Natural killer cell treated with Interleukin-12 subunit alpha and Interleukin-12 subunit beta and Interleukin-15 and Interleukin-18, amount 100 ng/mL, for 72 hours (primary cell): ENCODE measurements around the gene PTPRD. TPM values are rescaled to one million over a fixed set of nuclear protein-coding genes. Genes with fewer than 3 reads are reported as not detected.

Experiments used
- ATAC-seq, 2 donors: fragments of 150-1000 bp; cut with Tn5 transposase in 1 of 2; sonication (Bioruptor Pico), chemical (Tn5 transposase) in 1 of 2; 2 replicates each; pipeline ENCODE4 v1.10.0; 2021
- DNase-seq: peaks from one replicate; pipeline ENCODE4 v3.0.0; 2022; ENCODE audit warnings: low spot score
- H3K27ac Mint-ChIP-seq, 2 donors: 1 replicate in 1 of 2; 2 replicates in 1 of 2; pipeline ENCODE4 v1.8.0; 2022; ENCODE audit warnings: mixed read lengths in 2 of 2, mild to moderate bottlenecking in 1 of 2, moderate library complexity in 1 of 2
- H3K27me3 Mint-ChIP-seq, 2 donors: 1 replicate in 1 of 2; 2 replicates in 1 of 2; pipeline ENCODE4 v1.8.0; 2022; ENCODE audit warnings: mixed read lengths in 2 of 2
- H3K36me3 Mint-ChIP-seq: one replicate; pipeline ENCODE4 v1.8.0; 2022; ENCODE audit warnings: mixed read lengths
- H3K4me1 Mint-ChIP-seq, 2 donors: 1 replicate in 1 of 2; 2 replicates in 1 of 2; pipeline ENCODE4 v1.8.0; 2022; ENCODE audit warnings: low read depth in 2 of 2, mixed read lengths in 2 of 2, mild to moderate bottlenecking in 1 of 2
- H3K4me3 Mint-ChIP-seq: one replicate; pipeline ENCODE4 v1.8.0; 2022; ENCODE audit warnings: mixed read lengths
- H3K9me3 Mint-ChIP-seq: 2 replicates; pipeline ENCODE4 v1.8.0; 2022; ENCODE audit warnings: mixed read lengths
- total RNA-seq, 2 donors: library from RNA; stranded (reverse); gene quantifications; one replicate each; pipeline ENCODE4 v1.2.3, GENCODE V29; 2022

Gene PTPRD
- total RNA-seq, 2 donors from 2014 or later, result 0.53 to 3.7 TPM

DNA sequence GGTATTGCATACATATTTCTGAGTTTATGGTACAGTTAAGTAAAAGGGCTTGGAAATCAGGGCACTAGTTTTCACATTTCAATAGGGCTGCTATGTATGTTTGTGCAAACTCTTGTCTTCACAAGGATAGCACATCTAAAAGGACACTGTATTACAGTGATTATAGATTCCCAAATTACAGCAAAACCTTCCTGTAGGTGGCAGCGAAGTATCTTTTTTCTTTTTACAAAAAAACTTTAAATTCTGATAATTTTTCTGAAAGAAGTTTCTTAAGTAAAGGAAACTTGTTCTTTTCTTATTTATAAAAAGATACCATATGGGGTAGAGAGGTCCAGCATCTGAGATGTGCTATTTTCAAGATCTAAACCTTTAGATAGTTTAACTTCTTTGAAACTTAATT is 337.8 kb downstream of the PTPRD start:
- ATAC-seq (no peak), DNase-seq (no peak)
- no peaks in the 10 kb centered on the region for H3K27me3 Mint-ChIP-seq

GRCh38 chr9:10274175-10274574 is 338.6 kb downstream of the PTPRD start:
- Mint-ChIP-seq H3K27ac (no peak overlapping the region), H3K36me3 (no peaks in the 10 kb centered on the region), H3K9me3 (peaks cover 3% of the 10 kb centered on the region), H3K4me1 (no peaks in the 10 kb centered on the region), H3K4me3 (no peak overlapping the region), H3K27me3 (no peaks in the 10 kb centered on the region)
- DNase-seq (no peak), ATAC-seq (no peak)

More for the DNA sequence above, 337.8 kb downstream of the PTPRD start:
- no peak overlapping the region for H3K27ac Mint-ChIP-seq
- H3K4me3 Mint-ChIP-seq, result no peak overlapping the region
- H3K36me3 Mint-ChIP-seq, result no peaks in the 10 kb centered on the region
- H3K9me3 Mint-ChIP-seq, result peaks cover 3% of the 10 kb centered on the region
- no peaks in the 10 kb centered on the region for H3K4me1 Mint-ChIP-seq

DNA sequence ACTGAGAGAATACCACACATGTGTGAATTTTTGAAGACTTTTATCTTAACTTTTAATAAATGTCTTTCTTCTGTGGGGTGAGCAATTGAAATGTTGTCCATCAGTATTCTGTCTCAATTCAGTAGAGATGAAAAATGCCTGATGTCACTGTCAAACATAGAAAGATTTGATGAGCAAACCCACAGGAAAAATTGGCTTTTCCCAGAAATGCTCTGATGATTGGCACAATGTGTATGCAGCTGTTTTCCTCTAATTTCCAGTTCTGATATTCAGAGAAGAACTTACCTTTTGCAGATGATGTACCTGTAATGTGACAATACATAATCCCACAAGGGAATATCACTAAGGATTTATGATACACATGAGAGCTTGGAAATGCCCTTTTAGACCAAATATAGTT is 340.0 kb downstream of the PTPRD start:
- Mint-ChIP-seq H3K27ac (no peak overlapping the region), H3K9me3 (peaks cover 8% of the 10 kb centered on the region), H3K4me3 (no peak overlapping the region), H3K36me3 (no peaks in the 10 kb centered on the region), H3K27me3 (no peaks in the 10 kb centered on the region), H3K4me1 (no peaks in the 10 kb centered on the region)
- DNase-seq, result no peak
- ATAC-seq, result no peak

DNA sequence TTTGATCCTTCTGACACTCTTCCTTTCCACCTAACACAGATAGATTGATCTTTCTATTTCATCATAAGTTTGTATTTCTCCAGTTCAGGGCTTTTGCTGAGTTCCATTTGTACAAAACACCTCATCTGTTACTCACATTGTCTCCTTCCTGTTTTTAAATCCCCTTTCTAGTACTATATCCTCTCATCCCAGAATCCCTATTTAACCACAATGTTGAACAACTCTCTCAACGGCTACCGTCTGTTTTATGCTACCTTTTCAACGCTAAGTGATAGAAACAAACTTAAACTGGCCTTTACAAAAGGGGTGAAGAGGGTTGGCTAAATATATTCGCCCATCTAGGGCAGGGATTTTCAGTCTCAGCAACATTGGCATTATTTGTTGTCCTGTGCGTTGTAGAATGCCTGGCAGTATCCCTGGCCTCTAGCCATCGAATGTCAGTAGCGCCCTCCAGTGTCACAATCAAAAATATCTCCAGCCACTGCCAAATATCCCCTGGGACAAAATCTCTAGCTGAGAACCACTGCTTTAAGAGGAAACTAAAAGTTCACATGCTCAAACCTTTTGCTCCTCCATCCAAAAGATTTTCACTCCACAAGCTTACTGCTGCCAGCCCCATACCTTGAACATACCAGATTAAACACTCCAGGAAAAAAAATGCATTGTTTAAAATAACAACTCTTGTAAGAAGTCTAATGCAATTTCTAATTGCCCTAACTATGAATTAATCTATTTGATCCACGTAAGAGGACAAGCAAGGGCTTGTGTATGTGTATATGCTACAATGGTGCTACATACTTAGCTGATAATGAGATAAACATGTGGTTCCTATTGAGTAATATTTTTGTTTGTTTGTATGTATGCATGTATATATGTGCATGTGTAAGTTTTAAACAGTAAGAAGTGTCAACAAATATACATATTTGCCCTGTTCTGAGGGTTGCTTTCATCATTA is 344.0 kb downstream of the PTPRD start:
- H3K4me3 Mint-ChIP-seq, result no peak overlapping the region
- no peak for ATAC-seq
- no peak for DNase-seq
- no peaks in the 10 kb centered on the region for H3K4me1 Mint-ChIP-seq
- H3K36me3 Mint-ChIP-seq, result no peaks in the 10 kb centered on the region
- H3K27ac Mint-ChIP-seq, result no peak overlapping the region
- H3K27me3 Mint-ChIP-seq, result no peaks in the 10 kb centered on the region
- H3K9me3 Mint-ChIP-seq, result peaks cover 5% of the 10 kb centered on the region

DNA sequence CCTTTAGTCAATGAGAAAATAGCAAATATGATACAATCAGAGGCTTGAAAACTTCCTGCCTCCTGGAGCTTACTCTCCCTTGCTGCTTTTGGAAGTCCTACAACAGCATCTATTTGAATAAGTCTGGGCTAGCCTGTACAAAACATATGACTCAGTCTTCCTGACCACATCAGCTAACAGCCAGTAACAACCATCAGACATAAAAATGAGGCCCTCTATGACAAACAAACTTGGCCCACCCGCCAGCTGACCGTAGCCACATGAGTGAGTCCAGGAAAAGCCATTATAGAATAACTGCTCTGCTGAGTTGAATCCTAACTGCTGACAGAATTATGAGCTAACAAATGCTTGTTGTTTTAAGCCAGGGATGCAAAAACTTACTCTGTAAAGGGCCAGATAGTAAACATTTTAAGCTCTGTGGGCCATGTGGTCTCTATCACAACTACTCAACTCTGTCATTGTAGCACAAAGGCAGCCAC is 347.6 kb downstream of the PTPRD start:
- Mint-ChIP-seq H3K9me3 (peaks cover 14% of the 10 kb centered on the region), H3K4me3 (no peak overlapping the region), H3K27me3 (no peaks in the 10 kb centered on the region), H3K4me1 (no peaks in the 10 kb centered on the region), H3K27ac (no peak overlapping the region), H3K36me3 (no peaks in the 10 kb centered on the region)
- DNase-seq (no peak), ATAC-seq (no peak)

DNA sequence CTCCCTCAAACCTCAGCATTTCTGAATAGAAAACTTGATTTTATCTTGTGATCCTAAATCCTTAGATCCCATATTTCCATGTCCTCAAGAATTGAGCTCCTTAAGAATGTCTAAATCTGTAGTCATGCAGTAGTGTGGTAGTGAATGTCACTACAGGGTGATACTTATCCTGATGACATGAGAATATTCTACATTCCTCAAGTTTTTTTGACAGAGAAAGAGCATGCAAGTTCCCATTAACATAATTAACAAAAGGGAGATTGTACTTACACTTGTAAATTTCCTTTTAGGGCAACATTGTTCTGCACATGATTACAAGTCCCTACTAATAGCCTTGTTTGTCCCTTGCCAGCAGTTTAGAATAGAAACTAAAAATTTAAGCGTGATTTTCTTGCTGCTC is 352.3 kb downstream of the PTPRD start:
- Mint-ChIP-seq H3K36me3 (no peaks in the 10 kb centered on the region), H3K4me1 (no peaks in the 10 kb centered on the region), H3K9me3 (peaks cover 9% of the 10 kb centered on the region), H3K27ac (no peak overlapping the region), H3K4me3 (no peak overlapping the region), H3K27me3 (no peaks in the 10 kb centered on the region)
- ATAC-seq (no peak), DNase-seq (no peak)

- peaks cover 12% of the 10 kb centered on the region for H3K9me3 Mint-ChIP-seq
- no peaks in the 10 kb centered on the region for H3K27me3 Mint-ChIP-seq
- no peak overlapping the region for H3K4me3 Mint-ChIP-seq
- H3K27ac Mint-ChIP-seq, result no peak overlapping the region
- H3K4me1 Mint-ChIP-seq, result no peaks in the 10 kb centered on the region
- H3K36me3 Mint-ChIP-seq, result no peaks in the 10 kb centered on the region
- ATAC-seq (no peak), DNase-seq (no peak)
Observed at GRCh38 chr9:10259668-10260067, 353.1 kb downstream of the PTPRD start.

GRCh38 chr9:10255758-10256157 is 357.0 kb downstream of the PTPRD start:
- Mint-ChIP-seq H3K27me3 (no peaks in the 10 kb centered on the region), H3K4me1 (no peaks in the 10 kb centered on the region), H3K36me3 (no peaks in the 10 kb centered on the region), H3K4me3 (no peak overlapping the region), H3K9me3 (peaks cover 5% of the 10 kb centered on the region), H3K27ac (no peak overlapping the region)
- ATAC-seq (no peak), DNase-seq (no peak)

GRCh38 chr9:10254338-10254737 is 358.5 kb downstream of the PTPRD start:
- Mint-ChIP-seq H3K27me3 (no peaks in the 10 kb centered on the region), H3K4me1 (no peaks in the 10 kb centered on the region), H3K27ac (no peak overlapping the region), H3K4me3 (no peak overlapping the region), H3K36me3 (no peaks in the 10 kb centered on the region), H3K9me3 (peaks cover 3% of the 10 kb centered on the region)
- DNase-seq (no peak), ATAC-seq (no peak)

DNA sequence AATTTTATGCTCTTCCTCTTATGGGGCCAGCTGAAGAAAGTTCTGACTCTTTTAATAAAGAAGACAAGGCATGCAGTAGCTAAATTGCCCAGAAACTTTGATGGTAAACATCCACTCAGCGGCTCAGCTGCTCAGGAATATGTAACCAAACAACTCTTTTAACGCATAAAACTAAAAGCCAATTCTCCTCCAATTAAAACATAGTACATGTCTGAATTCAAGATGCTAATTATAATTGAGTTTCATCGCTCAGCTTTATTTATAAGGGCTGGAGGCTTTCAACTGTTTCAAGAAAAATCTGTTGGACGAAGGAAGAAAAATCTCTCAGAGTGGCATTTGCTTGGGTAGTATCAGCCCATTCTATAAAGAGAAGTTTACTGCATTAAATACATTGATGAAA is 359.5 kb downstream of the PTPRD start:
- peaks cover 3% of the 10 kb centered on the region for H3K9me3 Mint-ChIP-seq
- no peak overlapping the region for H3K4me3 Mint-ChIP-seq
- no peaks in the 10 kb centered on the region for H3K27me3 Mint-ChIP-seq
- H3K27ac Mint-ChIP-seq, result no peak overlapping the region
- ATAC-seq (no peak), DNase-seq (no peak)
- H3K4me1 Mint-ChIP-seq, result no peaks in the 10 kb centered on the region
- H3K36me3 Mint-ChIP-seq, result no peaks in the 10 kb centered on the region

- no peak overlapping the region for H3K27ac Mint-ChIP-seq
- peaks cover 7% of the 10 kb centered on the region for H3K9me3 Mint-ChIP-seq
- H3K4me1 Mint-ChIP-seq, result no peaks in the 10 kb centered on the region
- no peaks in the 10 kb centered on the region for H3K27me3 Mint-ChIP-seq
- H3K4me3 Mint-ChIP-seq, result no peak overlapping the region
- DNase-seq (no peak), ATAC-seq (no peak)
- no peaks in the 10 kb centered on the region for H3K36me3 Mint-ChIP-seq
Observed at GRCh38 chr9:10252174-10252573, 360.6 kb downstream of the PTPRD start.

DNA sequence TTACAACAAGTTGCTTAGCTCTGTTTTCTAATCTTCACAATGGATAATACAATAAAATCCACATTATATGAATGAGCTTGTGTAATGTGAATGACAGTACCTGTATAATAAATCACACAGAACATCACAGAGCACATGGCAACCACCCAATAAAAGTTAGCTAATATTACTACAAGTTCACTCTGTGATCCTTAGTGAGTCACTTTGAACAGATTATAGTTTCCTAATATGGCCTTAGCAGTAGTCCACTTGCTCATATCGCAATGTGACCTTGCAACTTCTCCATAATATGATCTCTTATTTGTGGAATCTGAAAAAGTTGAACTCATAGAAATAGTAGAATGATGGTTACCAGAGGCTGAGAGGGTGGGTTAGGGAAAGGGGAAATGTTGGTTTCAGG is 361.3 kb downstream of the PTPRD start:
- H3K27ac Mint-ChIP-seq, result no peak overlapping the region
- H3K27me3 Mint-ChIP-seq, result no peaks in the 10 kb centered on the region

DNA sequence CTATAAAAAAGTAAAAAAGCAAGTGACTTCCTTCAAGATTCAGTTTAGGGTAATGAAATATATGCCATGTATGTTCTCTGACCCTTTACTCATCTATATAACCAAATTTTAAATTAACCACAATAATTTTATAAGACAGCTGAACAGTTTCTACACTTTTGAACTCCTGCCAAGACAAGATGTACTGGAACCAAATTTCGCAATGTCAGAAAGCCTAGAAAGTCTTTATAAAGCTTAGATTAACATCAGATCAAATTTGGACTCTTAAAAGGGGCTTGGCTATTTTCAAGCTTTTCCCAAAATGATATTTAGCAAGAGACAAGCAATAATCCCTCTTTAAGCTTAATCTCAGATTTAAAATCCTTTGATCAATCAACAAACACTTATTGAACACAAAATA is 362.6 kb downstream of the PTPRD start:
- no peak for ATAC-seq

More for the DNA sequence above, 361.3 kb downstream of the PTPRD start:
- DNase-seq (no peak), ATAC-seq (no peak)
- H3K4me1 Mint-ChIP-seq, result no peaks in the 10 kb centered on the region
- no peaks in the 10 kb centered on the region for H3K36me3 Mint-ChIP-seq
- peaks cover 7% of the 10 kb centered on the region for H3K9me3 Mint-ChIP-seq
- H3K4me3 Mint-ChIP-seq, result no peak overlapping the region

DNA sequence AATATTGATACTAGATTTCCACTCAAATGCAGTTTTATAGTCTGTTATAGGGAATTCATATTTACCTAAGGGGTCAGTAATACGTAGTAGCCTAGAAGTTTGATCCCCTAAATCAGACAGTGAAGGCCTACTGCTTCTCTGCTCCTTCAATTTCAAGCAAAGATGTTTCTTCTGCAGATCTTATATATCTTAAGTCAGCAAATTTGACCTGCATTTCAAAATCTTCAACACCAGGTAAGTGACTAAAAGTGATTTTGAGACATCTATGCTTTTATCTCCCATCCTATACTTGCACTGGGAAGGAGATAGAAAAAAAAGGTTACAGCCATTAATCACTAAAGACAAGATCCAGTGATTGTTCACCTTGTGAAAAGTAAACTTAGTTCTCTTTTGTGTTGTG is 363.9 kb downstream of the PTPRD start:
- H3K4me1 Mint-ChIP-seq, result no peaks in the 10 kb centered on the region
- no peak for DNase-seq
- no peaks in the 10 kb centered on the region for H3K36me3 Mint-ChIP-seq
- ATAC-seq, result no peak
- no peak overlapping the region for H3K4me3 Mint-ChIP-seq
- peaks cover 12% of the 10 kb centered on the region for H3K9me3 Mint-ChIP-seq
- no peak overlapping the region for H3K27ac Mint-ChIP-seq
- H3K27me3 Mint-ChIP-seq, result no peaks in the 10 kb centered on the region

More for the DNA sequence above, 362.6 kb downstream of the PTPRD start:
- DNase-seq, result no peak
- Mint-ChIP-seq H3K9me3 (peaks cover 10% of the 10 kb centered on the region), H3K36me3 (no peaks in the 10 kb centered on the region), H3K4me3 (no peak overlapping the region), H3K27me3 (no peaks in the 10 kb centered on the region), H3K4me1 (no peaks in the 10 kb centered on the region), H3K27ac (no peak overlapping the region)
